ENCODE data around the gene HM13. TPM values are rescaled to one million over a fixed set of nuclear protein-coding genes. Genes with fewer than 3 reads are reported as not detected.

The HM13 gene
- total and polyA plus RNA-seq, 2 of the 13 experiments (the other 11 are each of a cell fraction or from before 2014, with no cell fraction given), result 118 to 243 TPM

GRCh38 chr20:31594558-31595379 is 80.5 kb downstream of the HM13 start:
- H3K27ac ChIP-seq (ENCODE audit: extremely low read length, insufficient read depth, low read length), result peak overlapping the region; percentile 90
- ChIA-PET CTCF (ENCODE audit: low intra/inter-chr PET ratio, low total read pairs) (interaction anchor here (0.6 to 1.5 kb wide), 3 partner anchors 17 to 32 kb away, joined by 3 to 8 read pairs (median 3); no protein-coding TSS in a partner anchor), POLR2A (interaction anchor here (0.7 to 4.2 kb wide), 8 partner anchors 12 to 102 kb away, joined by 3 to 183 read pairs (median 6); partner anchors contain the start of gene ID1)
- no peaks in the 10 kb centered on the region for H3K36me3 ChIP-seq (replicated peaks in 1 of 2; ENCODE audit: control insufficient read depth in 1 of 2, insufficient read depth in 2 of 2, low read length in 2 of 2)
- no peak overlapping the region for H2AFZ ChIP-seq (ENCODE audit: low read length)
- 30% methylated on average over 11 of the region's 11 CpGs for WGBS (ENCODE audit: low lambda C conversion rate)
- peak; percentile 57 for ATAC-seq
- BruUV-seq (replicated peaks), result TSS peak; percentile 68
- H3K4me3 ChIP-seq (replicated peaks in 1 of 3; ENCODE audit: insufficient read depth in 1 of 3, low read depth in 2 of 3, low read length in 3 of 3), result peak overlapping the region; percentile 48 to 74 (median 63)
- in situ Hi-C loops (cut with HindIII; ENCODE audit: extremely low pct_ligation_motif_present, low pct_unique_long_range_greater_than_20kb), result no loop called here
- intact Hi-C loops (cut with micrococcal nuclease; ENCODE audit: unreplicated experiment), result loop anchor here (2.0 kb wide), 1 partner anchor 16 kb away; no protein-coding TSS in a partner anchor
- peak; percentile 65 for FAIRE-seq
- H3K27me3 ChIP-seq (ENCODE audit: control insufficient read depth in 1 of 2, insufficient read depth in 2 of 2, low read length in 2 of 2), result no peaks in the 10 kb centered on the region; a peak in 1 of 5 replicates
- no peaks in the 10 kb centered on the region for H4K20me1 ChIP-seq (ENCODE audit: insufficient read depth, low read length)
- peak overlapping the region; percentile 78 for H3K9ac ChIP-seq (ENCODE audit: insufficient read depth, low read depth, low read length)
- peaks cover 67% of the 10 kb centered on the region for H3K4me1 ChIP-seq (ENCODE audit: insufficient read depth, low read length)
- H3K79me2 ChIP-seq (ENCODE audit: insufficient read depth, low read length), result peaks cover 17% of the 10 kb centered on the region
- H3K4me2 ChIP-seq (ENCODE audit: low read depth, low read length), result peak overlapping the region; percentile 78
- H3K9me3 ChIP-seq (ENCODE audit: low read length), result no peaks in the 10 kb centered on the region
- DNase-seq (ENCODE audit: low spot score), result peak; percentile 97
- peak; percentile 86 for TF ChIP-seq ZNF317 (CRISPR knock-in tag; IDR thresholded peaks at IDR 0.05)
- peak; percentile 27; the same call in 1 of the 2 replicates for TF ChIP-seq ELF1 (CRISPR knock-in tag; IDR thresholded peaks at IDR 0.05)
- TF ChIP-seq ZNF512B (CRISPR knock-in tag; IDR thresholded peaks at IDR 0.05; ENCODE audit: borderline replicate concordance), result 0 out of 2 replicates have a peak, but pooled peaks have one; percentile 21
- no peak for TF ChIP-seq PAWR (CRISPR knock-in tag; IDR thresholded peaks at IDR 0.05; ENCODE audit: borderline replicate concordance)
- no peak for TF ChIP-seq GATAD1 (CRISPR knock-in tag; IDR thresholded peaks at IDR 0.05)
- no peak for TF ChIP-seq RNF219 (CRISPR knock-in tag; IDR thresholded peaks at IDR 0.05)
- TF ChIP-seq HIC2 (CRISPR knock-in tag; IDR thresholded peaks at IDR 0.05; ENCODE audit: low read depth), result peak; percentile 85
- 0 out of 2 replicates have a peak, but pooled peaks have one; percentile 4 for TF ChIP-seq CEBPB (IDR thresholded peaks at IDR 0.05; ENCODE audit: borderline replicate concordance, low read depth, low read length)
- TF ChIP-seq THAP9 (CRISPR knock-in tag; IDR thresholded peaks at IDR 0.05; ENCODE audit: borderline replicate concordance), result peak; percentile 40; the same call in 1 of the 2 replicates
- TF ChIP-seq ZNF879 (CRISPR knock-in tag; IDR thresholded peaks at IDR 0.05), result 0 out of 2 replicates have a peak, but pooled peaks have one; percentile 11
- peak; percentile 62 for TF ChIP-seq TEAD3 (CRISPR knock-in tag; optimal IDR thresholded peaks at IDR 0.05; ENCODE audit: borderline replicate concordance)
- TF ChIP-seq DNMT1 (CRISPR knock-in tag; IDR thresholded peaks at IDR 0.05), result peak; percentile 77; the same call in 1 of the 2 replicates

All from HepG2 (cell line).